Liver (tissue), 9 donors: ENCODE results near the gene SCGB1D4. TPM values are rescaled to one million over a fixed set of nuclear protein-coding genes. Genes with fewer than 3 reads are reported as not detected.
"Not testable (repeated sequence)": the region's sequence is repeated elsewhere in the genome, so short reads cannot be mapped to it uniquely, and the experiment has no call there.

Experiments
- DNase-seq: peaks from one replicate; pipeline ENCODE4 v3.0.0-alpha.2; 2017; ENCODE audit warnings: low spot score
- H3K27ac ChIP-seq, 2 donors: one replicate each; pipeline ENCODE4 v1.7.0; 2013; ENCODE audit warnings: inconsistent platforms in 2 of 2, low read length in 2 of 2, control low read depth in 1 of 2, low read depth in 1 of 2, mild to moderate bottlenecking in 1 of 2
- H3K27me3 ChIP-seq, 4 donors: one replicate each; pipeline versions ENCODE4 v1.6.1 to v1.7.0; 2013; ENCODE audit warnings: low read length in 3 of 4, inconsistent platforms in 1 of 4, mild to moderate bottlenecking in 1 of 4, moderate library complexity in 1 of 4; ENCODE audit not compliant: control insufficient read depth in 4 of 4, insufficient read depth in 4 of 4
- H3K36me3 ChIP-seq, 4 donors: one replicate each; pipeline versions ENCODE4 v1.6.1 to v1.7.0; 2013; ENCODE audit warnings: low read length in 3 of 4, mild to moderate bottlenecking in 3 of 4, low read depth in 1 of 4, moderate library complexity in 1 of 4; ENCODE audit not compliant: control insufficient read depth in 4 of 4, insufficient read depth in 3 of 4
- H3K4me1 ChIP-seq, 4 donors: one replicate each; pipeline versions ENCODE4 v1.6.1 to v1.7.0; 2013; ENCODE audit warnings: low read length in 3 of 4, mild to moderate bottlenecking in 3 of 4, moderate library complexity in 1 of 4; ENCODE audit not compliant: control insufficient read depth in 4 of 4, insufficient read depth in 4 of 4
- H3K4me3 ChIP-seq, 3 donors: one replicate each; pipeline versions ENCODE4 v1.6.1 to v1.7.0; 2013; ENCODE audit warnings: low read length in 3 of 3, control low read depth in 1 of 3, low read depth in 1 of 3, mild to moderate bottlenecking in 1 of 3
- H3K9ac ChIP-seq, 2 donors: one replicate each; pipeline ENCODE4 v1.7.0; 2013; ENCODE audit warnings: low read length in 2 of 2, mild to moderate bottlenecking in 2 of 2, moderate library complexity in 2 of 2, control low read depth in 1 of 2, low read depth in 1 of 2
- H3K9me3 ChIP-seq, 4 donors: one replicate each; pipeline versions ENCODE4 v1.6.1 to v1.7.0; 2013; ENCODE audit warnings: low read length in 3 of 4; ENCODE audit not compliant: control insufficient read depth in 4 of 4
- EGR1 ChIP-seq, 2 donors: IDR thresholded peaks; 2 replicates each; pipeline ENCODE4 v1.6.1; 2016 to 2018; ENCODE audit warnings: antibody characterized with exemption in 2 of 2, low read depth in 2 of 2
- FOXA1 ChIP-seq: IDR thresholded peaks from 2 replicates; pipeline ENCODE4 v1.6.1; 2016; ENCODE audit warnings: antibody characterized with exemption
- FOXA2 ChIP-seq: IDR thresholded peaks from 2 replicates; pipeline ENCODE4 v1.6.1; 2016; ENCODE audit warnings: antibody characterized with exemption
- JUND ChIP-seq, 2 donors: IDR thresholded peaks; 2 replicates each; pipeline ENCODE4 v1.6.1; 2016; ENCODE audit warnings: antibody characterized with exemption in 2 of 2
- SP1 ChIP-seq: IDR thresholded peaks from 2 replicates; pipeline ENCODE4 v1.6.1; 2018; ENCODE audit warnings: antibody characterized with exemption, mild to moderate bottlenecking
- TAF1 ChIP-seq: conservative IDR thresholded peaks from 2 replicates; pipeline ENCODE4 v1.6.1; 2016; ENCODE audit warnings: antibody characterized with exemption, mild to moderate bottlenecking
- WGBS: extraction: QIAGEN DNeasy Blood & Tissue Kit; methylation state at CpG from one replicate; pipeline ENCODE4 v1.1.7; 2013; 5-methylcytosine and 5-hydroxymethylcytosine counted together
- polyA plus RNA-seq, 2 donors: library from polyadenylated mRNA; stranded (reverse) in 1 of 2; unstranded in 1 of 2; fragments of 200-250 nt in 1 of 2; fragments of >200 nt in 1 of 2; fragmentation: Nextera tagmentation in 1 of 2; extraction: Ambion mirVana in 1 of 2; gene quantifications; one replicate each; pipeline versions ENCODE4 v1.2.1 to v1.2.3, GENCODE V29; 2013 to 2015
- total RNA-seq, 2 donors: library from RNA; depleted of rRNA; stranded (reverse); fragments of >200 nt; gene quantifications; one replicate each; pipeline ENCODE4 v1.2.3, GENCODE V29; 2014
- TF ChIP-seq, protein P1 (sequence below): IDR thresholded peaks from 2 replicates; pipeline ENCODE4 v1.6.1; 2016; ENCODE audit warnings: antibody characterized with exemption, mild to moderate bottlenecking
- donor health status: healthy.
- donor health status: healthy.
- donor health status: healthy.
- donor health status: healthy.
- donor health status: healthy.

SCGB1D4 gene
- total and polyA plus RNA-seq, 4 donors: not detected

DNA sequence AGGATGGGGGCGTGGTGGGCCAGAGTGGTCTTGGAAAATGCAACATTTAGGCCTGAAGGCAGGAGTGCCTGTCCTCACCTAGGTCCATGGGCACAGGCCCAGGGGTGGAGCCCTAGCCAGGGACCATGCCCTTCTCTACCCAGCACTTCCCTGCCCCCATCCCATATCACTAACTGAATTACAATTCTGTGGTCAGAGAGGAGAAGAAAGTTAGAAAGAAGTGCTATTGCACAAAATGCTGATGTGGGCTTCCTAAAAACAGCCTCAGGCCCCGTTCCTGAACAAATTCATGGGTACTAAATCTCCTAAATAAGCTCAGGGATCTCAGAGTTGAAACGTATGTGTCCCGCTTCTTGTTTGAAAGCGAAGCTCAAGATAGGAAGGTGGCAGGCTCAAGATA lies 34.9 kb upstream of the SCGB1D4 start:
- no peak overlapping the region for H3K27ac ChIP-seq
- H3K4me1 ChIP-seq: peaks cover 0 to 8% (median 3%) of the 10 kb centered on the region in 4 donors
- TF ChIP-seq FOXA2 (no peak), SP1 (no peak), EGR1 (IDR thresholded peaks at IDR 0.05; ENCODE audit: low read depth in 2 of 2) (no peak), TAF1 (no peak), FOXA1 (no peak), JUND (IDR thresholded peaks at IDR 0.05) (no peak)
- TF ChIP-seq, protein P1, sequence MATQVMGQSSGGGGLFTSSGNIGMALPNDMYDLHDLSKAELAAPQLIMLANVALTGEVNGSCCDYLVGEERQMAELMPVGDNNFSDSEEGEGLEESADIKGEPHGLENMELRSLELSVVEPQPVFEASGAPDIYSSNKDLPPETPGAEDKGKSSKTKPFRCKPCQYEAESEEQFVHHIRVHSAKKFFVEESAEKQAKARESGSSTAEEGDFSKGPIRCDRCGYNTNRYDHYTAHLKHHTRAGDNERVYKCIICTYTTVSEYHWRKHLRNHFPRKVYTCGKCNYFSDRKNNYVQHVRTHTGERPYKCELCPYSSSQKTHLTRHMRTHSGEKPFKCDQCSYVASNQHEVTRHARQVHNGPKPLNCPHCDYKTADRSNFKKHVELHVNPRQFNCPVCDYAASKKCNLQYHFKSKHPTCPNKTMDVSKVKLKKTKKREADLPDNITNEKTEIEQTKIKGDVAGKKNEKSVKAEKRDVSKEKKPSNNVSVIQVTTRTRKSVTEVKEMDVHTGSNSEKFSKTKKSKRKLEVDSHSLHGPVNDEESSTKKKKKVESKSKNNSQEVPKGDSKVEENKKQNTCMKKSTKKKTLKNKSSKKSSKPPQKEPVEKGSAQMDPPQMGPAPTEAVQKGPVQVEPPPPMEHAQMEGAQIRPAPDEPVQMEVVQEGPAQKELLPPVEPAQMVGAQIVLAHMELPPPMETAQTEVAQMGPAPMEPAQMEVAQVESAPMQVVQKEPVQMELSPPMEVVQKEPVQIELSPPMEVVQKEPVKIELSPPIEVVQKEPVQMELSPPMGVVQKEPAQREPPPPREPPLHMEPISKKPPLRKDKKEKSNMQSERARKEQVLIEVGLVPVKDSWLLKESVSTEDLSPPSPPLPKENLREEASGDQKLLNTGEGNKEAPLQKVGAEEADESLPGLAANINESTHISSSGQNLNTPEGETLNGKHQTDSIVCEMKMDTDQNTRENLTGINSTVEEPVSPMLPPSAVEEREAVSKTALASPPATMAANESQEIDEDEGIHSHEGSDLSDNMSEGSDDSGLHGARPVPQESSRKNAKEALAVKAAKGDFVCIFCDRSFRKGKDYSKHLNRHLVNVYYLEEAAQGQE: no peak
- H3K9ac ChIP-seq: no peak overlapping the region
- no peak overlapping the region for H3K4me3 ChIP-seq
- WGBS: 85% methylated on average over 5 of the region's 5 CpGs
- no peaks in the 10 kb centered on the region for H3K27me3 ChIP-seq
- H3K9me3 ChIP-seq: no peaks in the 10 kb centered on the region
- H3K36me3 ChIP-seq: no peaks in the 10 kb centered on the region
- no peak for DNase-seq

DNA sequence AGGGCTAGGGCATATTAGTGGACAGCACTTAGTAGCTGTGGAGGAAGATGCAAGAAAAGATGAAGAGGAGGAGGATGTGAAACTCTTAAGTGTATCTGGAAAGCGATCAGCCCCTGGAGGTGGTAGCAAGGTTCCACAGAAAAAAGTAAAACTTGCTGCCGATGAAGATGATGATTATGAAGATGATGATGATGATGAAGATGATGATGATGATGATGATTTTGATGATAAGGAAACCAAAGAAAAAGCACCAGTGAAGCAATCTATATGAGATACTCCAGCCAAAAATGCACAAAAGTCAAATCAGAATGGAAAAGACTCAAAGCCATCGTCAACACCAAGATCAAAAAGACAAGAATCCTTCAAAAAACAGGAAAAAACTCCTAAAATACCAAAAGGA lies 32.4 kb upstream of the SCGB1D4 start:
- not testable (repeated sequence) for H3K9me3 ChIP-seq, H3K4me3 ChIP-seq, DNase-seq, H3K4me1 ChIP-seq, H3K36me3 ChIP-seq, H3K27me3 ChIP-seq, H3K9ac ChIP-seq, H3K27ac ChIP-seq
- 75% methylated on average over 3 of the region's 3 CpGs for WGBS

DNA sequence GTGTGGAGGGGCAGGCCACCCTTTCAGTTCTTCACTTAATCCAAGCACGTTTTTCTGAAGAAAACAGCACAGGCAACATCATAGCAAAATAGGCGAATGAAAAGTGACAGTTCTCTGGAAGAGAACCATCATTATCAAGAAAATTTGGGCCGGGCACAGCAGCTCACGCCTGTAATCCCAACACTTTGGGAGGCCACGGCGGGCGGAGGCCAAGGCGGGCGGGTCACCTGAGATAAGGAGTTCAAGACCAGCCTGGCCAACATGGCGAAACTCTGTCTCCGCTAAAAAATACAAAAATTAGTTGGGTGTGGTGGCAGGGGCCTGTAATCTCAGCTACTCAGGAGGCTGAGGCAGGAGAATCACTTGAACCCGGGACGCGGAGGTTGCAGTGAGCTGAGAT lies 28.7 kb upstream of the SCGB1D4 start:
- H3K4me1 ChIP-seq, H3K4me3 ChIP-seq, DNase-seq, H3K27me3 ChIP-seq, H3K36me3 ChIP-seq, H3K27ac ChIP-seq, H3K9ac ChIP-seq, H3K9me3 ChIP-seq: not testable (repeated sequence)
- WGBS: 89% methylated on average over 14 of the region's 14 CpGs

DNA sequence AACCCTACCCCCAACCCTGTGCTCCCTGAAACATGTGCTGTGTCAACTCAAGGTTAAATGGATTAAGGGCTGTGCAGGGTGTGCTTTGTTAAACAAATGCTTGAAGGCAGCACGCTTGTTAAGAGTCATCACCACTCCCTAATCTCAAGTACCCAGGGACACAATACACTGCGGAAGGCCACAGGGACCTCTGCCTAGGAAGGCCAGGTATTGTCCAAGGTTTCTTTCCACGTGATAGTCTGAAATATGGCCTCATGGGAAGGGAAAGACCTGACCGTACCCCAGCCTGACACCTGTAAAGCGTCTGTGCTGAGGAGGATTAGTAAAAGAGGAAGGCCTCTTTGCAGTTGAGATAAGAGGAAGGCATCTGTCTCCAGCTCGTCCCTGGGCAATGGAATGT lies 27.8 kb upstream of the SCGB1D4 start:
- not testable (repeated sequence) for H3K27me3 ChIP-seq, H3K4me3 ChIP-seq, H3K9ac ChIP-seq, DNase-seq, H3K27ac ChIP-seq, H3K4me1 ChIP-seq, H3K36me3 ChIP-seq, H3K9me3 ChIP-seq
- WGBS: 54% methylated on average over 6 of the region's 6 CpGs

DNA sequence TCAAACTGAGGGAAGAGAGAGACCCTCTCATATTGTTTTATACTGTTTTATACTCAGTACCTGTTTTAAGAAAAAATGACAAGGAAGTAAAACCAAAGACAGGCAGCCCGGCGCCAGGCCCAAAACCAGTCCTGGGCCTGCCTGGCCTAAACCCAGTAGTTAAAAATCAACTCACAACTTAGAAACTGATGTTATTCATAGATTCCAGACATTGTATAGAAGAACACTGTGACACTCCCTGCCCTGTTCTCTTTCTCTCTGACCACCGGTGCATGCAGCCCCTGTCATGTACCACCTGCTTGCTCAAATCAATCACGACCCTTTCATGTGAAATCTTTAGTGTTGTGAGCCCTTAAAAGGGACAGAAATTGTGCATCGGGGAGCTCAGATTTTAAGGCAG lies 26.9 kb upstream of the SCGB1D4 start:
- not testable (repeated sequence) for H3K4me1 ChIP-seq, H3K27ac ChIP-seq, H3K9me3 ChIP-seq, H3K27me3 ChIP-seq, DNase-seq, H3K9ac ChIP-seq, H3K36me3 ChIP-seq, H3K4me3 ChIP-seq
- WGBS: 68% methylated on average over 5 of the region's 5 CpGs
